Neural crest cell (in vitro differentiated cells): ENCODE results near the gene TFF2. TPM values are rescaled to one million over a fixed set of nuclear protein-coding genes. Genes with fewer than 3 reads are reported as not detected.

Experiments
- DNase-seq: peaks from one replicate; pipeline ENCODE4 v3.0.0; 2021; ENCODE audit warnings: low read depth, mixed read lengths, low spot score
- H3K27ac Mint-ChIP-seq: one replicate; pipeline ENCODE4 v1.8.0; 2021; ENCODE audit warnings: mild to moderate bottlenecking, mixed read lengths; ENCODE audit not compliant: unreplicated experiment
- H3K27me3 Mint-ChIP-seq: 2 replicates; pipeline ENCODE4 v1.8.0; 2021; ENCODE audit warnings: low read depth, mild to moderate bottlenecking, mixed read lengths
- H3K36me3 Mint-ChIP-seq: 2 replicates; pipeline ENCODE4 v1.8.0; 2021; ENCODE audit warnings: low read depth, mild to moderate bottlenecking, mixed read lengths
- H3K4me1 Mint-ChIP-seq: 2 replicates; pipeline ENCODE4 v1.8.0; 2021; ENCODE audit warnings: mixed read lengths
- H3K4me3 Mint-ChIP-seq: one replicate; pipeline ENCODE4 v1.8.0; 2021; ENCODE audit warnings: mild to moderate bottlenecking, mixed read lengths
- H3K9me3 Mint-ChIP-seq: 2 replicates; pipeline ENCODE4 v1.8.0; 2021; ENCODE audit warnings: mixed read lengths
- total RNA-seq: library from RNA; stranded (reverse); gene quantifications from 2 replicates; pipeline ENCODE4 v1.2.1, GENCODE V29; 2021
- TF ChIP-seq, protein P1 (sequence below): fragments of 200-600 bp; sonication (generic); conservative IDR thresholded peaks from 2 replicates; pipeline ENCODE4 v1.5.0; 2021; ENCODE audit warnings: antibody characterized with exemption, mild to moderate bottlenecking

TFF2 gene
- total RNA-seq, 1 donor from 2014 or later: not detected

DNA sequence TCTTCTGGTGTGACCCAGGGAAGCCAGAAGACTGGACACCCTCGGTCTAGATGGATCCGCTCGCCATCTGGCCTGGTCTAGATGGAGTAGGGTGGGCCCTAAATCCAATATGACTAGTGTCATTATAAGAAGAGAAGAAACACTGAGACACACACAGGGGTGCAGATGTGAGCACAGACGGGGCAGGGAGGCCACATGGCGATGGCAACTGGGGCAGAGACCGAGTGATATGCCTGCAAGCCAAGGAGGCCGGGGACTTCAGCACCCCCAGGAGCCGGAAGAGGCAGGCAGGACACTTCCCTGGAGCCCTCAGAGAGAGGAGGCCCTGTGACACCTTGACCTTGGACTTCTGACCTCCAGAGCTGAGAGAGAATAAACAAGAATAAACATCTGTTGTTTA lies 30.0 kb downstream of the TFF2 start:
- Mint-ChIP-seq H3K36me3 (no peaks in the 10 kb centered on the region), H3K4me3 (no peak overlapping the region), H3K27ac (no peak overlapping the region), H3K4me1 (peaks cover 6% of the 10 kb centered on the region), H3K9me3 (peaks cover 6% of the 10 kb centered on the region), H3K27me3 (peaks cover 2% of the 10 kb centered on the region)
- TF ChIP-seq, protein P1, sequence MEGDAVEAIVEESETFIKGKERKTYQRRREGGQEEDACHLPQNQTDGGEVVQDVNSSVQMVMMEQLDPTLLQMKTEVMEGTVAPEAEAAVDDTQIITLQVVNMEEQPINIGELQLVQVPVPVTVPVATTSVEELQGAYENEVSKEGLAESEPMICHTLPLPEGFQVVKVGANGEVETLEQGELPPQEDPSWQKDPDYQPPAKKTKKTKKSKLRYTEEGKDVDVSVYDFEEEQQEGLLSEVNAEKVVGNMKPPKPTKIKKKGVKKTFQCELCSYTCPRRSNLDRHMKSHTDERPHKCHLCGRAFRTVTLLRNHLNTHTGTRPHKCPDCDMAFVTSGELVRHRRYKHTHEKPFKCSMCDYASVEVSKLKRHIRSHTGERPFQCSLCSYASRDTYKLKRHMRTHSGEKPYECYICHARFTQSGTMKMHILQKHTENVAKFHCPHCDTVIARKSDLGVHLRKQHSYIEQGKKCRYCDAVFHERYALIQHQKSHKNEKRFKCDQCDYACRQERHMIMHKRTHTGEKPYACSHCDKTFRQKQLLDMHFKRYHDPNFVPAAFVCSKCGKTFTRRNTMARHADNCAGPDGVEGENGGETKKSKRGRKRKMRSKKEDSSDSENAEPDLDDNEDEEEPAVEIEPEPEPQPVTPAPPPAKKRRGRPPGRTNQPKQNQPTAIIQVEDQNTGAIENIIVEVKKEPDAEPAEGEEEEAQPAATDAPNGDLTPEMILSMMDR: no peak
- no peak for DNase-seq

DNA sequence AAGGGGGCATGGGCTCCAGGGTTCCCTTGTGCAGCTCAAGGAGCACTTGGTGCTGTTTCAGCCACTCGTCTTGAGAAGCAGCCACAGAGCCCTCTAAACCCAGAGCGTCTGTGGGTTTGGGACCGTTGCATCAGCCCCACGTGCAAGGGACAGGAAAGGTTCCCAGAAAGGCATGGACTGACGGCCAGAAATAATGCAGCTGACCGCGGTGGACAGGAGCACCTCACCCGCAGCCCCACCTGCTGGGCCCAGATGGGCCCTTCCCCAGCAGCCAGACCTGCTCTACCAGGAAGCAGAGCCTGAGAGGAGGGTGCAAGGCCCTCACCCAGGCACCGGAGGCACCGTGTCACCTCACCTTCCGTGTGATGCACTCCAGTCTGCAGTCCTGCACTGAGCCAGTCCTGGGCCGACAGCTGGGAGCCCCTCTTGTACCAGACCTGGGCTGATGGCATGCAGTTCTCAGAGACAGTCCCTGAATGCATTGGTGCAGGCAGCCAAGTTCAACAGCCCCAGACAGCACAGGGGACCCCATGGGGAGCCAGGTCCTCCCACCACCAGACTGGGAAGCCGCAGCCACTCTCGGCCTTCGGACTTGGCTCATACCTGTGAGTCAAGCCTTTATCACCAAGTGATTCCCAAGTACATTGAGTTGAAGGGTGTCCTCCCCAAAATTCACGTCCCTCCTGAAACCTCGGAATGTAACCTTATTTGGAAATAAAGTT lies 30.8 kb downstream of the TFF2 start:
- Mint-ChIP-seq H3K36me3 (no peaks in the 10 kb centered on the region), H3K27ac (no peak overlapping the region), H3K4me1 (peaks cover 14% of the 10 kb centered on the region), H3K9me3 (peaks cover 2% of the 10 kb centered on the region), H3K4me3 (no peak overlapping the region), H3K27me3 (peaks cover 6% of the 10 kb centered on the region)
- TF ChIP-seq, protein P1: no peak
- DNase-seq: no peak

DNA sequence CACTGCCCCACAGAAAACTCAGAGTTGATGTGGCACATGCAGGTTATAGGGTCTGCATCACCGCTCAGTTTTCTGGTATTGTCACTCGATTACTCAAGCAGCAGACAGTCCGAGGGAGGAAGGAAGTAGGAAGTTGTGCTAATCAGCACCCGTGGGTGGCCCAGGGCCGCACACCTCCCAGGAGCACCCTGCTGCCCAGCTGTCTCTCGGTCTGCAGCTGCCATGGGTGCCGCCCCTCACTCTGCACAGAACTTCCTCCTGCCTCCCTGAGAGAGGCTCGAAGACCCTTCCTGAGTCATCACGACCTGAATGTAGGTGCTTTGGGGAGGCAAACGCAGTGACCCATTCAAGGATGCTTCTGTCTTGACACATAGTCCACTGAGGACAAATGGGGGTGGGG lies 31.4 kb downstream of the TFF2 start:
- no peak for DNase-seq

DNA sequence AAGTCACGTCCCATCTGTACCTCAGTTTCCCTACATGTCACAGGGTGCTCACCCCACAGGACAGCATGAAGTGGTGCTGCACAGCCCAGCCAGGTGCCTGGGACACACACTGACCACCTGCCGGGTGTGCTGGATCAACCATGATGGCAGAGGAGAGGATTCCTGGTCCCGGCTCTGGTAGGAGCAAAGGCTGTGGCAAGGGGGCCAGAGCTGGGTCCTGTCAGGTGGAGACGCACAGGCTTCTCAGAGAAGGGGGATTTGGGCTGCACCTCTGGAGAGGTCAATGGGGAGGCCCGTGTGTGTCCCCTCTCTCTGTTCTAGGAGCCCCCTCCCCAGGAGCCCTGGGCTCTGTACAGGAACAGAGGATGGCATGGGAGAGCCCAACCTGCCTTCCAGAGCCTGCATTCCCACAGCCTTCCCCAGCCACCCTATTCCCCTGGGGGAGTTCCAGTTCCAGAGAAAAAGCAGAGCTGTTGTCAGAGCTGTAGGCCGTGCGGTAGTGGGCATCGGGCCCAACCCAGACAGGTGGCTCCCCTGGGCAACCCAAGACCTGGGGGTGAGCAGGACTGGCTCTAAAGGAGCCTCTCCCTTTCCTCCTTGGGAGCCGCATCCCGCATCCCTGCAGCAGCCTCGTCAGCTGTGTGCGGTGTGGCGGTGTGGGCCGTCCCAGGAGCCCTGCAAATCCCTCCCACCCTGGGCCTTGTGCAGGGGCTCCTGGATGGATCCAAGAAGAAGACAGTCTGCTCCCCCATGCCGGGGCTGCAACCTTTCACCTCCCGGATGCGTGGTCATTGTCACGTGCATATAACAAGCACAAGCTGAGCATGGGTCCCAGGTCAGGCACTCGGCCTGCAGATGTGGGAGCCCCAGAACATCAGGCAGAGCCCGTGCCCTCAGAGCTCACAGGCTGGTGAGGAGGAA lies 32.7 kb downstream of the TFF2 start:
- H3K9me3 Mint-ChIP-seq: no peaks in the 10 kb centered on the region
- peaks cover 9% of the 10 kb centered on the region for H3K27me3 Mint-ChIP-seq
- H3K4me3 Mint-ChIP-seq: no peak overlapping the region
- H3K27ac Mint-ChIP-seq: no peak overlapping the region
- DNase-seq: no peak
- TF ChIP-seq, protein P1: no peak
- H3K4me1 Mint-ChIP-seq: peaks cover 22% of the 10 kb centered on the region
- H3K36me3 Mint-ChIP-seq: no peaks in the 10 kb centered on the region

More for the DNA sequence above, 31.4 kb downstream of the TFF2 start:
- Mint-ChIP-seq H3K4me1 (peaks cover 16% of the 10 kb centered on the region), H3K4me3 (no peak overlapping the region), H3K36me3 (no peaks in the 10 kb centered on the region), H3K27me3 (peaks cover 5% of the 10 kb centered on the region), H3K27ac (no peak overlapping the region), H3K9me3 (no peaks in the 10 kb centered on the region)
- TF ChIP-seq, protein P1: no peak

DNA sequence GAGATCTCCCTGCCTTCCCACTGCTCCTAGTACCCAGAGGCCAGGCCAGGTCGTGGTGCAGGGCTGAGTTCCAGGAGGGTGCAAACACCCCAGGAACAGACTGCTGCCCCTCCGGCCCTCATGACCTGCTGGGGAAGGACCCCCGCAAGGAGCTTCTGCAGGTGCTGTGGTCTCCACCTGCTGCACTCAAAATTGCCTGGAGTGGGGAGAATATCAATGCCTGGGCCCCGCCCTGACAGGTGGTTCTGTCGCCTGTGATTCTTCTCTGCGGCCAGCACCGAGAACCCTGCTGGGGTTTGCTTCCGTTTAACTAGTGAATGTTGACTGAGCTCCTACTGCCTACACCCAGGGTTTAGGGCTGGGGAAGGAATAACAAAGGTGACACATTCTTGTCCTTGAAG lies 33.5 kb downstream of the TFF2 start:
- Mint-ChIP-seq H3K4me3 (no peak overlapping the region), H3K27ac (no peak overlapping the region), H3K36me3 (no peaks in the 10 kb centered on the region), H3K27me3 (peaks cover 9% of the 10 kb centered on the region), H3K9me3 (no peaks in the 10 kb centered on the region), H3K4me1 (peaks cover 22% of the 10 kb centered on the region)
- DNase-seq: no peak
- TF ChIP-seq, protein P1: no peak
